Neutrophil (primary cell): ENCODE measurements around the gene PLA2G12A.

Experiments used
- H3K27ac ChIP-seq: fragments of 200-600 bp; sonication (generic); 2 replicates; pipeline ENCODE4 v1.5.1; 2016; ENCODE audit warnings: mild to moderate bottlenecking, moderate library complexity
- H3K27me3 ChIP-seq: fragments of 200-600 bp; sonication (generic); 2 replicates; pipeline ENCODE4 v1.6.0; 2016; ENCODE audit warnings: mild to moderate bottlenecking
- H3K36me3 ChIP-seq: fragments of 200-600 bp; sonication (generic); 2 replicates; pipeline ENCODE4 v1.5.1; 2017
- H3K4me1 ChIP-seq, 2 experiments: fragments of 200-600 bp in 1 of 2; sonication (generic) in 1 of 2; 1 replicate in 1 of 2; 2 replicates in 1 of 2; pipeline versions ENCODE4 v1.5.1 to v1.6.1; 2013 to 2016; ENCODE audit warnings: low read depth in 1 of 2, low read length in 1 of 2, mild to moderate bottlenecking in 1 of 2, moderate library complexity in 1 of 2; ENCODE audit not compliant: control insufficient read depth in 1 of 2, insufficient read depth in 1 of 2
- H3K4me3 ChIP-seq, 2 experiments: fragments of 200-600 bp in 1 of 2; sonication (generic) in 1 of 2; 1 replicate in 1 of 2; 2 replicates in 1 of 2; pipeline ENCODE4 v1.5.1; 2013 to 2016; ENCODE audit warnings: low read depth in 1 of 2, low read length in 1 of 2, mild to moderate bottlenecking in 1 of 2, moderate library complexity in 1 of 2
- H3K9me3 ChIP-seq: fragments of 200-600 bp; sonication (generic); 2 replicates; pipeline ENCODE4 v1.5.1; 2016
- CTCF ChIP-seq: fragments of 200-600 bp; sonication (generic); IDR thresholded peaks from 2 replicates; pipeline ENCODE4 v1.5.1; 2016; ENCODE audit warnings: antibody characterized with exemption

Gene PLA2G12A

GRCh38 chr4:109748114-109748513 lies 18.2 kb upstream of the PLA2G12A start:
- Histone ChIP-seq H3K4me3 (no peak overlapping the region), H3K27me3 (peaks cover 7% of the 10 kb centered on the region), H3K36me3 (no peaks in the 10 kb centered on the region), H3K9me3 (no peaks in the 10 kb centered on the region), H3K4me1 (no peaks in the 10 kb centered on the region), H3K27ac (no peak overlapping the region)
- TF ChIP-seq CTCF: no peak

DNA sequence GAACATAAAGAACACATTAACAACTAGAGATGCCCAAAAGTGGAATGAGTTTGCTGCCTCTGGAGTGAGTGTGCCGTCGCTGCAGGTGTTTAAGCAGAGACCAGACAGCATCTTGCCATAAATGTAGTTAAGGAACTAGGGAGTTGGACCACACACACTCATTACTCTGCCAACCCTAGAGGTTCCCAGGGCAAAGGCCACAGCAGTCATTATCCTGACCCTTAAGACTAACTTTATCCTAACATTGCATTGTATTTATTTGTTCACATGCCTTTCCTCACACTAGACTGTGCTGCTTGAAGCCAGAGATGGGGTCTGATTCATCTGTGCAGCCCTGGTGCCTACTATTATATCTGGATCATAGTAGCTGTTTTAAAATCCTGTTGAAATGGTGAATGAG lies 16.9 kb upstream of the PLA2G12A start:
- Histone ChIP-seq H3K4me1 (no peaks in the 10 kb centered on the region), H3K27ac (no peak overlapping the region), H3K4me3 (no peak overlapping the region), H3K9me3 (no peaks in the 10 kb centered on the region), H3K27me3 (peaks cover 20% of the 10 kb centered on the region), H3K36me3 (no peaks in the 10 kb centered on the region)
- no peak for TF ChIP-seq CTCF

GRCh38 chr4:109745830-109746229 lies 16.0 kb upstream of the PLA2G12A start:
- no peak for TF ChIP-seq CTCF
- Histone ChIP-seq H3K4me1 (no peaks in the 10 kb centered on the region), H3K9me3 (no peaks in the 10 kb centered on the region), H3K27me3 (peaks cover 25% of the 10 kb centered on the region), H3K4me3 (no peak overlapping the region), H3K27ac (no peak overlapping the region), H3K36me3 (no peaks in the 10 kb centered on the region)

DNA sequence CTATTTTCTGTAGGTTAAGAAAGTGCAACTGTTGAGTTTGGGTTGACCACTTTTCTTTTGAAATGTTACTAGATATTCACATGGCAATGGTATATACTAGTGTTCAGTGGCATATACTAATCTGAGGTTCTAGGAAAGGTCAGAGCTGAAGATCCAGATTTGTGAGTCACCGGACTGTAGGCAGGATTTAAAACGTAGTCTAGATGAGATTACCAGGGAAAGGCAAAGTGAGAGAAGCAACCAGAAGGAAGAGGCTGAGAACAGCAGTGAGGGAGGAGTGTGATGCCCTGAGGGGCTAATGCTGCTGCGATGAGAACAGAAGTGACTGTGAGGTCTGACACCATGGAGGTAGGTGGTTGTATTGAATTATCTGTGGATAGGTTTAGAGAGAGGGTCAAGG lies 9.7 kb upstream of the PLA2G12A start:
- Histone ChIP-seq H3K4me3 (no peak overlapping the region), H3K36me3 (no peaks in the 10 kb centered on the region), H3K27me3 (peaks cover 26% of the 10 kb centered on the region), H3K4me1 (no peaks in the 10 kb centered on the region), H3K9me3 (no peaks in the 10 kb centered on the region), H3K27ac (no peak overlapping the region)
- no peak for TF ChIP-seq CTCF

- Histone ChIP-seq H3K36me3 (no peaks in the 10 kb centered on the region), H3K4me3 (no peak overlapping the region), H3K9me3 (no peaks in the 10 kb centered on the region), H3K27me3 (peaks cover 21% of the 10 kb centered on the region), H3K4me1 (no peaks in the 10 kb centered on the region), H3K27ac (no peak overlapping the region)
- no peak for TF ChIP-seq CTCF
Observed at GRCh38 chr4:109738104-109738872, 8.4 kb upstream of the PLA2G12A start.
